LNCaP clone FGC (cell line): Measurements from ENCODE around the gene GRHL3.

Experiments used
- DNase-seq: peaks from one replicate; pipeline ENCODE4 v3.0.0-alpha.2; 2011; ENCODE audit warnings: low read depth
- H3K4me3 ChIP-seq: 2 replicates; pipeline ENCODE4 v1.5.1; 2011; ENCODE audit warnings: mild to moderate bottlenecking, low read depth, low read length, control low read depth
- TF ChIP-seq, protein P1 (sequence below): IDR thresholded peaks from 2 replicates; pipeline ENCODE4 v1.5.1; 2012; ENCODE audit warnings: mild to moderate bottlenecking; ENCODE audit not compliant: control insufficient read depth, insufficient read depth; ENCODE audit errors: extremely low read depth

The GRHL3 gene

DNA sequence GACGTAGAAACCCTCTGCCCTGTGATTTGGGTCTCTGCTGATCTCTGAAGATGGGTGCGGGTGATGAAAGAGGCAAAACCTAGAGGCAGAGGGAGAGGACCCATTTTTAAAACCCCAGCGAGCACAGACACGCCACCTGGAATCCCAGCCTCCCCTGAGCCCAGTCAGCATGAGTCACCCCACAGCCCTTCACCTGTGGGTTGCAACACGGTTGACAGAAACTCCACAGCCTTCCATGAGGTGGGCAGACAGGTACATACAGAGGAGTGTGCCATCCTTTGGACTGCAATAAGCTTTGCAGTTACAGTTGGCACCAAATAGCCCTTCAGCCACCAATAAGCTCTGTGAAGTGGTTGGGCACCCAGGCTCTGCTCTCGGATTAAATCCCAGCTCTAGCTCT is 2.1 kb upstream of the GRHL3 start:
- no peak overlapping the region for H3K4me3 ChIP-seq
- TF ChIP-seq, protein P1, sequence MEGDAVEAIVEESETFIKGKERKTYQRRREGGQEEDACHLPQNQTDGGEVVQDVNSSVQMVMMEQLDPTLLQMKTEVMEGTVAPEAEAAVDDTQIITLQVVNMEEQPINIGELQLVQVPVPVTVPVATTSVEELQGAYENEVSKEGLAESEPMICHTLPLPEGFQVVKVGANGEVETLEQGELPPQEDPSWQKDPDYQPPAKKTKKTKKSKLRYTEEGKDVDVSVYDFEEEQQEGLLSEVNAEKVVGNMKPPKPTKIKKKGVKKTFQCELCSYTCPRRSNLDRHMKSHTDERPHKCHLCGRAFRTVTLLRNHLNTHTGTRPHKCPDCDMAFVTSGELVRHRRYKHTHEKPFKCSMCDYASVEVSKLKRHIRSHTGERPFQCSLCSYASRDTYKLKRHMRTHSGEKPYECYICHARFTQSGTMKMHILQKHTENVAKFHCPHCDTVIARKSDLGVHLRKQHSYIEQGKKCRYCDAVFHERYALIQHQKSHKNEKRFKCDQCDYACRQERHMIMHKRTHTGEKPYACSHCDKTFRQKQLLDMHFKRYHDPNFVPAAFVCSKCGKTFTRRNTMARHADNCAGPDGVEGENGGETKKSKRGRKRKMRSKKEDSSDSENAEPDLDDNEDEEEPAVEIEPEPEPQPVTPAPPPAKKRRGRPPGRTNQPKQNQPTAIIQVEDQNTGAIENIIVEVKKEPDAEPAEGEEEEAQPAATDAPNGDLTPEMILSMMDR: no peak
- no peak for DNase-seq

DNA sequence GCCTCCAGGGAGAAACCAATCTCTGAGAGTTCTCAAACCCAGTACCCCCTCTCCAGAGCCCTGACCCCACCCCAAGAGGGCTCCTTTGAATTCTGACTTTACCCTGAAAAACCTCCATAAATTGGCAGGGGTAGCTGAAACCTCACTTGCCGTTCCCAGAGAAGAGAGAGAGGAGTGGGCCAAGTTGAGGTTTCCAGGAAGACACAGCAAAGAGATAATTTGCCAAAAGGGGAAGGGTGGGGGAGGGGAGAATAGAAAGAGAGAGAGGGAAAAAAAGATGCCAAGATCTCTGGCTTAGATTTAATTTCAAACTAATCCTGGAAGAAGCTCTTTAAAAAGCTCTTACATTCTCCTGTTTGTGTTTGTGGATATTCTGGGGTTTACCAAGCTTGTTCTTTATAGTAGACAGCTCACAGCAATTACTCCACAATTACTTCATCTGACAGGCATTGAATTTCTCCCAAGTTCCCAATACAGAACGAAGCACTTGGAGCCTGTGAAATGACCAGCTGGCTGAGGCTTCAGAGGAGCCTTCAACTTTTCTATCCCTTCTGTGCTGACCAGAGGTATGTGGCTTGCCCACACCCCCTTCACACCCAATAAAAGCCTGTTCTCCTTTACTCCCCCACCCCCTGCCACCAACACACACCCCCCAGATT is 1.1 kb upstream of the GRHL3 start:
- TF ChIP-seq, protein P1: no peak
- no peak overlapping the region for H3K4me3 ChIP-seq
- DNase-seq: no peak

DNA sequence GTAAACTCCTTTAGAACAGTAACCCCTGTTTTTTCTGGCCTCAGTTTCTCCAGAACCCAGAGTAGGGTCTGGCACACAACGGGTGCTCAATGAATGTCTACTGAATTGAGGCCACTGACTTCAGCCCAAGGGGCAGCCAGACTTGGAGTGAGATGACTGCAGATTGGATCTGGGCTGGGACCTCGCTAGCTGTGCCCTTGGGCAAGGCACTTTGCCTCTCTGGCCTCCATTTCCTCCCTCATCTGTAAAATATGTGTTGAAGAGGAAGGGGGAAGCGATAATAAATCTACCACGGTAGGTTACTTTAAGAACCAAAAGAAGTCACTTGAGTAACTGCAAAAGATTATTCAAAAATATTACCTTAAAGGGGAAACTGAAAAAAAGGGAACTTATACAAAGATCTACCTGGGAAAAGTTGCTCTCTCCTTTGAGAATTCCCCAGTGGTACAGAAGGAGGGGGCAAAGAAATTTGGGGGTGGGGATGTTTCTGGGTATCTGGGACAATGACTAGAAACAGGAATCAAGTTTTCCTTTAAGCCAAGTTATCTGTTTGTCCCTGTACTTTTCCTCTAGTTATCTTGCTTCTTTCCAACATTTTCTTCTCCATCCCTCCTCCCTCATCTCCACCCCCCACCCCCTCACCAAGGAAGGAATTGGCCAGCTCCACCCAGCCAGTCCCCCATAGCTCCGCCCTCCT is 394 bp upstream of the GRHL3 start:
- no peak overlapping the region; the same call in 1 of the 2 replicates for H3K4me3 ChIP-seq
- DNase-seq: no peak
- TF ChIP-seq, protein P1: no peak

DNA sequence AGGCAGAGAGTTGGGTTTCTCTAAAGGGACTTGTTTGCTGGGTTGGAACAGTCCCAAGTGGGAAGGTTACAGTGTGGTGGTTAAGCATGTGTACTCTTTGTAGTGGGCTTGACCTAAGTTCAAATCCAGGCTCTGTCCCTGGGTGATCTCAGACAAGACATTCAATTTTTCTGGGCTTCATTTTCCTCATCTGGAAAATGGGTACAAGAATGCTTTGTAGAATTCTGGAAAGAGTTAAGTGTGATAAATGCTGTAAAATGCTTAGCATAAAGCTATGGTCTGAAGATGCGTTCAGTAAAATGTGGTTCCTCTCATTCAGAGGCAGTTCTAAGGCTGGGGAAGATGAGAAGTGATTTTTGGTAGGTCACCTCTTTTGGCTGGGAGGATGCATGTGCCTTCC is 805 bp downstream of the GRHL3 start:
- TF ChIP-seq, protein P1: no peak
- DNase-seq: no peak
- peak overlapping the region; percentile 45 for H3K4me3 ChIP-seq

DNA sequence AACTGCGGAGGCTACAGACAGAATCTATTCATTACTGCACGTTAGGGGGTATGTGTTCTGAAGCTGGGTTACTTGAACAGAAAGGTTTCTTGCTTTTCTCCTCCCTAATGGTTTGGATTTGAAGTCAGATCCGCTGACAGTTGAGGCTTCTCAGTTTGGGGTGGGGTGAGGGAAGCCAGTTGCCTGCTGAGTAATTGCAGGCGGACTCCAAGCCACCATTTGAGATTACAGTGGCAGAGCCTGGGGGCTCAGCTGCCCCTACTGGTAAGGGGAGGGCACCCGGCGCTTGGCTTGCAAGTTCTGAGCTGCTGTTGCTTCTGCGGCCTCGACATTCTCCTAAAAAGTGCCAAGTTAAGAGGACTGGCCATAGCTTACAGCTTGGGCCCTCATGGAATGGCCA is 2.0 kb downstream of the GRHL3 start:
- no peak for DNase-seq
- H3K4me3 ChIP-seq: no peak overlapping the region
- TF ChIP-seq, protein P1: no peak

DNA sequence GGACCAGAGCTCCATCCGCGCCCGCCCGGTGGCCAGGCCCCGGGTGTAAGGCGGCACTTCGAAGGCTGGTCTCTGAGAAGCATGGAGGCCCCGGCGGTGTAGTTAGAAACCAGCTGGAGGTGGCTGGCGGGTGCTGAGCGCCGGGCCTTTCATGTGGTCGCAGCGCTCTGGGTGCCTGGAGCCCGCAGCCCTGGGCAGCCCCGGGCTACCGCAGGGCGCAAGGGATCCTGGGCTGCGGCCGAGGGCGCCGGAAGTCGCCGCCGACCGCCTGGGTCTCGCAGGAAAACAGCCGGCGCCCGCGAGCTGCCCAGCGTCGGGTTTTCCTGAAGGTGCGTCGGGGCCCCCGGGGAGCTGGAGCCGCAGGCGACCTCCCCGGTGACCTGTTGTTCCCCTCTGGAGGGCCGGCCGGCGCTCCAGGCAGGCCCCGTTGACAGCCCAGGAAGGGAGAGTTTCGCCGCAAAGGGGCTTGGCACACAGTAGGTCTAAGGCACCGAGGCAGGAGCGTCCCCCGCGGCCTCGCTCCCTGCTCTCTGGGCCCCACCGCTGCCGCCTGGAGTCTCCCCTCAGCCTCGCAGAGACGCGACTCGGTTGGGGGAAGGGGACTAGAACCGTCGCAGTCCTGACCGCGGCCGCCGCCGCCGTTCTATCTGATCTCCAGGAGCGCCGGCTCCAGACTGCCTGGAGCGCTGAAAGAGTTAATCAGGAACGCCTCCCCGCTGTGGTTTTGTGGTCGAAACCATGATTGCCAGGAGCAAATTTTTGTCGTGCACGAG is 2.7 kb downstream of the GRHL3 start:
- TF ChIP-seq, protein P1: no peak

More for the DNA sequence above, 2.7 kb downstream of the GRHL3 start:
- no peak overlapping the region for H3K4me3 ChIP-seq
- DNase-seq: no peak
